ENCODE results near the gene ARPC4. TPM values are rescaled to one million over a fixed set of nuclear protein-coding genes. Genes with fewer than 3 reads are reported as not detected.
A peak's percentile ranks its signal among the peaks of the same experiment; 100 is the strongest.

ARPC4 gene
- total RNA-seq, 1 donor = 198 TPM

DNA sequence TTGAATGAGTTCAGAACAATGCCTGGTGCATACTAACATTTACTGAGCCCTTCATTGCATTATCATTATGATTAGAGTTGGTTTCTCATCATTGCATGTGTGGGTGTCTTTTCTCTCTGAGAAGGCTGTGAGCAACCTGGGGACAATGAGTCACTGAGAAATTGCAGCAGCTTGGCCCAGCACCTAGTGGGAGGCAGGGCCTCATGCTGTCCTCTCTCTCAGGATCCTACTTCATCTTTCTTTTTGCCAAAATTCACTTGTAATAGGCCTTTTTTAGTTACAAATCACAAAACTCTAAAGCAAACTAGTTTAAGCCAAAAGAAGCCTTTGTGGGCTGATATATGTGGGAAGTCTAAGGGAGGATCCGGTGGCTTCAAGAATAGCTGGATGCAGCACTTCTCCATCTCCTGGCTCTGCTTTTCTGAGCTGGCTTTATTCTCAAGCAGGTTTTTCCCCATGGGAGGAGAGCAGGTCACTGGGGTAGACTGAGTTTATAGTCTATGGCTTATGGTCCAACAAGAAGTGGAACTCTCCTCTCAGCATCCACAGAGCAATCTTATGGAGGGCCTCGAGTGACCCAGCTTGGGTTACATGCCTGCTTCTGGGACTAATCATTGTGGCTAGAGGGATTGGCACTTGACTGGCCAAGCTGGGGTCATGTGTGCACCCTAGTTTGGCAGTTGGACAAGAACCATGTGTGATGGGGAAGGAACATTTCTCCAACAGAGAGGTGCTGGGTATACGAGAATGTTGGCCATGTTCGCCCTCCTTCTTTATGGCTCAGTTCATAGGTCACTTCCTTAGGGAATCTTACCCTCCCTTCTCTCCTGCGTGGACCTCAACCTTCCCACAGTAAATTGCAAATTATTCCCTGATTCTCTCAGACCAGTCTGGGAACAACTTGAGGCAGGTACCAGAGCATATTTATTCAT, 14.5 kb upstream of the ARPC4 start:
- DNase-seq (ENCODE audit: low read depth) = peak; percentile 83
- TF ChIP-seq, protein P1, sequence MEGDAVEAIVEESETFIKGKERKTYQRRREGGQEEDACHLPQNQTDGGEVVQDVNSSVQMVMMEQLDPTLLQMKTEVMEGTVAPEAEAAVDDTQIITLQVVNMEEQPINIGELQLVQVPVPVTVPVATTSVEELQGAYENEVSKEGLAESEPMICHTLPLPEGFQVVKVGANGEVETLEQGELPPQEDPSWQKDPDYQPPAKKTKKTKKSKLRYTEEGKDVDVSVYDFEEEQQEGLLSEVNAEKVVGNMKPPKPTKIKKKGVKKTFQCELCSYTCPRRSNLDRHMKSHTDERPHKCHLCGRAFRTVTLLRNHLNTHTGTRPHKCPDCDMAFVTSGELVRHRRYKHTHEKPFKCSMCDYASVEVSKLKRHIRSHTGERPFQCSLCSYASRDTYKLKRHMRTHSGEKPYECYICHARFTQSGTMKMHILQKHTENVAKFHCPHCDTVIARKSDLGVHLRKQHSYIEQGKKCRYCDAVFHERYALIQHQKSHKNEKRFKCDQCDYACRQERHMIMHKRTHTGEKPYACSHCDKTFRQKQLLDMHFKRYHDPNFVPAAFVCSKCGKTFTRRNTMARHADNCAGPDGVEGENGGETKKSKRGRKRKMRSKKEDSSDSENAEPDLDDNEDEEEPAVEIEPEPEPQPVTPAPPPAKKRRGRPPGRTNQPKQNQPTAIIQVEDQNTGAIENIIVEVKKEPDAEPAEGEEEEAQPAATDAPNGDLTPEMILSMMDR (IDR thresholded peaks at IDR 0.05; ENCODE audit: insufficient read depth, low read length) = no peak
- H3K4me3 ChIP-seq (ENCODE audit: low read depth, low read length) = no peak overlapping the region

DNA sequence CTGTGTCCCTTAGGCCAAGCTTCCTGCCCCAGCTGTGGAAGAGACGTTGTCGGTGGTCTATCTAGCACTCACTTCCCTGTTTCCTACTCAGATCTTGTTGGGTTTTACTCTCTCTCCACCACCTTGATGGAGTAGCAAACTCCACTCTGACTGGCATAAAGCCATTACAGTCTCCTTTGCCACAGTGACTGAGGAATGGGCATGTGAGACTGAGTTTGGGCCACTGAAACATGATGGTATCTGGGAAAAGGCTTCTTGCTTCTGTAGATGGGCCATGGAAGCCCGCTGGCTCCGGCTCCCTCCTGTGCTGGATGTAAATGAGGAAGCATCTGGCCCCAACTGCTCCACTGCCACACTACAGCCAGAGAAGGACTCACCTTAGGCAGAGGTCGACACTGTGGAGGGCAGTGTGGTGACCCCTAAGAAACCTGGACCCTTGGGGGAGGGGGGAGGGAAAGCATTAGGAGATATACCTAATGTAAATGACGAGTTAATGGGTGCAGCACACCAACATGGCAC, 13.7 kb upstream of the ARPC4 start:
- no peak overlapping the region for H3K4me3 ChIP-seq (ENCODE audit: low read depth, low read length)
- DNase-seq (ENCODE audit: low read depth) = no peak
- TF ChIP-seq, protein P1 (IDR thresholded peaks at IDR 0.05; ENCODE audit: insufficient read depth, low read length) = no peak

DNA sequence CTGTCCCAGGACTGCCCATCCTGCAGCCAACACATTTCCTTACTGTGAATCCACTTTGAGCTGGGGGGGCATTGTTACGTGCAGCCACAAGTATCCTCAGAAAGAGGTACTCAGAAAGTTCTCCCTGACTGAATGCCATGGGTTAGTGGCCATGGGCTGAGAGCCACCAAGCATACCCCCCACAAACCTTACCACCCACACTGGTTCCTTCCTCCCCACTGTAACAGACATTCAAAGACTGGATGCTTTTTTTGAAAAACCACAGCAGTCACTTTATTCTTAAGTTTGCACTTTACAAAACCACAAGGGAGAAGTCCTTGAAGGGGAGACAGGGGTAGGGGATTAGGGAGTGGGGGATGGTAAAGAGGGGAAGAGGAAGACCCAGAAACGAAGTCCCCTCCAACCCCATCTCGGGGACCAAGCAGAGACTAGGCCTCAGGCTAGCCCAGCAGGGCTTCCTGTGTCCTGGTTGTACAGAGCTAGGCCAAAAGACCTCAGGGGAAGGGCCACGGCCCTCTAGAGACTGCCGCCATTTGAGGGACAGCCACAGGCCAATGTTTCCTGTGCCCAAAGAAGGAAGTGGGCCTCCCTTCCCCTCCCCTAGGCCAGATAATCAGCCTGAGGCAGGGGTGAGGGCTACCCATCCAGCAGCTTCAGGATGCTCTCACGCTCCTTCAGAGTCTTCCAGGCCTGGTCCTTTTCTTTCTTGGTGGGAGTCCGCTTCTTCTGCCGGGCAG, 13.0 kb upstream of the ARPC4 start:
- DNase-seq (ENCODE audit: low read depth) = no peak
- H3K4me3 ChIP-seq (ENCODE audit: low read depth, low read length) = no peak overlapping the region
- TF ChIP-seq, protein P1 (IDR thresholded peaks at IDR 0.05; ENCODE audit: insufficient read depth, low read length) = no peak

DNA sequence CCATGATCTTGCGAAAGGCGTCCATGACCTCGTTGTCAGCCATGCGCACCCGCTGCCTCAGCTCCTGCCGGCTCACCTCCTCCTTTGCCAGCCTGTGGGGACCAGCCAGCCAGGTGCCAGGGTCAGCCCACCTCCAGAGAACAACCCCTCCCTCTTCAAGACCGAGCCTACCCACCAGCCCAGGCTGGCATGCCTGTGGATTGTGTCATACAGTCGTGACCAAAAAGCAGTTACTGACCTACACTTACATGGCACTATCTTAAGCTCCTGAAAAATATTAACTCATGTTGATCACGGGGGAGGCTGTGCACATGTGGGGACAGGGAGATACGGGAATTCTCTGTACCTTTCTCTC, 12.4 kb upstream of the ARPC4 start:
- no peak overlapping the region for H3K4me3 ChIP-seq (ENCODE audit: low read depth, low read length)
- DNase-seq (ENCODE audit: low read depth) = no peak
- TF ChIP-seq, protein P1 (IDR thresholded peaks at IDR 0.05; ENCODE audit: insufficient read depth, low read length) = no peak

DNA sequence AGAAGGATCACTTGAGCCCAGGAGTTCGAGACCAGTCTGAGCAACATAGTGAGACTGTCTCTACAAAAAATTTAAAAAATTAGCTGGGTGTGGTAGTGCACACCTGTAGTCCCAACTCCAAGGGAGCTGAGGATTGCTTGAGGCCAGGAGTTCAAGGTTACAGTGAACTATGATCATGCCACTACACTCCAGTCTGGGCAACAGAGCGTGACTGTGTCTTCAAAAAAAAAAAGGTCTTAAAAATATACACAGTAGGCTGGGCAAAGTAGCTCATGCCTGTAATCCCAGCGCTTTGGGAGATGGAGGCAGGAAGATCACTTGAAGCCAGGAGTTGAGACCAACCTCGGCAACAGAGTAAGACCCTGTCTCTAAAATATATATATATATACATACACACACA, 12.0 kb upstream of the ARPC4 start:
- TF ChIP-seq, protein P1 (IDR thresholded peaks at IDR 0.05; ENCODE audit: insufficient read depth, low read length) = no peak
- no peak overlapping the region for H3K4me3 ChIP-seq (ENCODE audit: low read depth, low read length)
- no peak for DNase-seq (ENCODE audit: low read depth)

DNA sequence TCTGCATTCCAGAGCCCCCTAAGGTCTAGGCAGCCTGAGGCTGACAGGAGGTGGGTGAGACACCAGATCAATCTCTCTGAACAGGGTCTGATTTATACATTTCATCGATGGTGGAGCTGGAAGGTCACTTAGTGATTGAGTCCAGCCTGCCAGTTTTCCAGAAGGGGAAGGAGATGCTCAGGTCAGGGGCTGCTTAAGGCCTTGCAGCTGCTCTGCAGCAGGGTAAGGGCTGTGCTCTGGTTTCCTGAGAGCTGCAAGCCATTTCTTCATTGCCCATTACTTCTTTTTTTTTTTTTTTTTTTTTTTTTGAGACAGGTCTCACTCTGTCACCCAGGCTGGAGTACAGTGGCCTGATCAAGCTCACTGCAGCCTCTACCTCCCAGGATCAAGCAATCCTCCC, 11.3 kb upstream of the ARPC4 start:
- TF ChIP-seq, protein P1 (IDR thresholded peaks at IDR 0.05; ENCODE audit: insufficient read depth, low read length) = no peak
- no peak overlapping the region for H3K4me3 ChIP-seq (ENCODE audit: low read depth, low read length)
- DNase-seq (ENCODE audit: low read depth) = no peak
